CD4-positive, alpha-beta T cell treated with Interferon alpha-2 for 1 hour (primary cell): Measurements from ENCODE around the gene PIGT.

Experiments used
- DNase-seq, 2 donors: peaks; one replicate each; pipeline ENCODE4 v3.0.0-alpha.2; 2020 to 2022

The PIGT gene

GRCh38 chr20:45432294-45432693, 16.4 kb downstream of the PIGT start:
- DNase-seq = peak; percentile 27 to 46

GRCh38 chr20:45433316-45433715, 17.4 kb downstream of the PIGT start:
- no peak for DNase-seq

- DNase-seq = no peak
These were observed 18.0 kb downstream of the PIGT start for GRCh38 chr20:45433976-45434375.

- peak; percentile 85 to 90 for DNase-seq
These were observed 21.0 kb downstream of the PIGT start for GRCh38 chr20:45436732-45437485.

- no peak for DNase-seq
These were observed 24.5 kb downstream of the PIGT start for GRCh38 chr20:45440424-45440823.

GRCh38 chr20:45440891-45441685, 25.1 kb downstream of the PIGT start:
- no peak for DNase-seq

GRCh38 chr20:45441746-45442145, 25.8 kb downstream of the PIGT start:
- DNase-seq = no peak

GRCh38 chr20:45444050-45444449, 28.1 kb downstream of the PIGT start:
- peak in 1 of 2 donors; percentile 60 for DNase-seq

- DNase-seq = peak in 1 of 2 donors; percentile 52
These were observed 30.0 kb downstream of the PIGT start for GRCh38 chr20:45445805-45446562.

GRCh38 chr20:45448270-45448669, 32.3 kb downstream of the PIGT start:
- no peak for DNase-seq

GRCh38 chr20:45449528-45449927, 33.6 kb downstream of the PIGT start:
- no peak for DNase-seq

GRCh38 chr20:45450097-45450818, 34.3 kb downstream of the PIGT start:
- DNase-seq = peak; percentile 41 to 64

GRCh38 chr20:45452238-45452637, 36.3 kb downstream of the PIGT start:
- DNase-seq = no peak

- DNase-seq = no peak
These were observed 37.1 kb downstream of the PIGT start for GRCh38 chr20:45452772-45453691.

GRCh38 chr20:45456632-45457031, 40.7 kb downstream of the PIGT start:
- DNase-seq = peak in 1 of 2 donors; percentile 36

GRCh38 chr20:45459606-45460005, 43.7 kb downstream of the PIGT start:
- DNase-seq = no peak

- DNase-seq = no peak
These were observed 45.3 kb downstream of the PIGT start for GRCh38 chr20:45461225-45461624.

- DNase-seq = no peak
These were observed 47.0 kb downstream of the PIGT start for GRCh38 chr20:45462711-45463509.

- no peak for DNase-seq
These were observed 47.8 kb downstream of the PIGT start for GRCh38 chr20:45463709-45464108.

GRCh38 chr20:45465491-45466266, 49.7 kb downstream of the PIGT start:
- DNase-seq = no peak
